ENCODE data around the gene APOL6.
"Not testable (repeated sequence)": the region's sequence is repeated elsewhere in the genome, so short reads cannot be mapped to it uniquely, and the experiment has no call there.

The APOL6 gene

DNA sequence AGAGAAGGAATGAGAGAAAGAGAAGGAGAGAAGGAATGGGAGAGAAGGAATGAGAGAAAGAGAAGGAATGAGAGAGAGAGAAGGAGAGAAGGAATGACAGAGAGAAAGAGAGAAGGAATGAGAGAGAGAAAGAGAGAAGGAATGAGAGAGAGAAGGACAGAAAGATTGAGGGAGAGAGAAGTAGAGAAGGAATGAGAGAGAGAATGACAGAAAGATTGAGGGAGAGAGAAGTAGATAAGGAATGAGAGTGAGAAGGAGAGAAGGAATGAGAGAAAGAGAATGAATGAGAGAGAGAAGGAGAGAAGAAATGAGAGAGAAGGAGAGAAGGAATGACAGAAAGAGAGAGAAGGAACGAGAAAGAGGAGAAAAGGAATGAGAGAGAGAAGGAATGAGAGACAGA lies 35.3 kb downstream of the APOL6 start:
- no peak for DNase-seq

DNA sequence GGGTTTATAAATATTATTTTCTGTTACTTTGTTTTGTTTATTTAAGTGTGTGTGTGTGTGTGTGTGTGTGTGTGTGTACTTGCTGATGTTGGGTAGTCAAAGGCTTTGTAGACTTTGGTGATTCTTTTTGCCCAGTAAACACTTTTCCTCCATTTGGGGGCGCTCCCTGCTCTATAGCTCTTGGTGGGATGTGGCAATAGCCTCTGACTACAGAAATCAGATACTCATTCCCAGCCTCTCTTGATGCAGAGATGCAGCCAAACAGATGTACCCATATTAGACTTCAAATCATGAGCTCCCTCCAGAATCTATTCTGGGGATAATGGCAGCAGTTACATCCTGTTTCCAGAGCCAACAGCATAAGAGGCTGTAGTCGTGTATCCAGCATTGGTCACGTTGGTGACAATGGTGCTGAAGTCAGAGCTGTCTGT lies 36.0 kb downstream of the APOL6 start:
- no peak for DNase-seq

GRCh38 chr22:35684732-35685131 lies 36.5 kb downstream of the APOL6 start:
- DNase-seq, result no peak

- no peak for DNase-seq
Observed at GRCh38 chr22:35685731-35686130, 37.5 kb downstream of the APOL6 start.

DNA sequence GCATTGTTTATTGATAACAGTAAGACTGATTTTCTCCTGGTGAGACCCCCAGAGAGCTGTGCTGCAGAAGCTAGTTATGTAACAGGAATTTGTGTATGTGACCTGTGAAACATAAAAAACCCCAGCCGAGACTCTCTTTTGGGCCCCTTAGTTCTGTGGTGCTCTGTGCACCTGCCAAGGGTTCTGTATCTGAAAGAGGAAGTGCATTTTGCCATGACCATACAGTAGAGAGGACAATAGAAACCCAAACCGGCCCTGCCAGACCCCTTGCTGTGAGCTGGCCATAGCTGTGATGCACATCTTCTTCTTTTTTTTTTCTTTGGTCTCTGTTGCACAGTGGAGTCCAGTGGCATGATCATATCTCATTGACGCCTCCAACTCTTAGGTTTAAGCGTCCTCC lies 38.1 kb downstream of the APOL6 start:
- no peak for DNase-seq

DNA sequence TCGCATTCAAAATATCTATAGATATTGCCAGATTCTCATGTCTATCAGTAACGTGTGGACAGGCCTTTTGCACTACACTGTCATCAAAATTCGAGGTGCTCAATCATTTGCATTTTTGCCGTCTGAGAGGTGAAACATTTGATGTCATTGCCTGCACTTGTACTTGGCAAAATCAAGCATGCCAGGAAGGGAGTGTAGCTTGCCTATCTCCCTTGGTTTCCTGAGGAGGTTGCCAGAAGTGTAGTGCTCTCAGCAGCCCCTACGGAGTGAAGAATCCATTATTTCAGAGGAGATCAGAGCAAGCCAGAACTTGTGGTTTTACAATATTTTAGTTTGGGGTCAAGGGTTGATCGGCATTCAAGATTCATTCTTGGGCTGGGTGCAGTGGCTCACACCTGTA lies 39.2 kb downstream of the APOL6 start:
- no peak for DNase-seq

GRCh38 chr22:35688913-35689675 lies 40.8 kb downstream of the APOL6 start:
- DNase-seq, result no peak

GRCh38 chr22:35690001-35690400 lies 41.8 kb downstream of the APOL6 start:
- DNase-seq, result no peak

- DNase-seq, result no peak
Observed at GRCh38 chr22:35695202-35695601, 47.0 kb downstream of the APOL6 start.

GRCh38 chr22:35697142-35697541 lies 48.9 kb downstream of the APOL6 start:
- no peak for DNase-seq

DNA sequence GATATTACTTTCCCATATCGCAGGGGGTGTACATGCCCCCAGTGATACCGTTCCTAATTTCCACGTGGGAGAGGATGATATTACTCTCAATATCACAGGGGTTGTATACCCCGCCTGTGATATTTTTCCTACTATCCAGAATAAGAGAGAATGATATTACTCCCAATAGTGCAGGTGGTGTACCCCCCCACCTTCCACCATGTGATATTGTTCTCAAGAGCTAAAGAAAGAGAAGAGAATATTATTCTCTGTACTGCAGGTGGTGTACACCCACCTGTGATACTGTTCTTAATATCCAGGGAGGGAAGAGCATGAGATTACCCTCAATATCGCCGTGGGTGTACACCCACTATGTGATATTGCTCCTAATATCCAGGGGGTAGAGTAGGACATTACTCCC lies 51.6 kb downstream of the APOL6 start:
- not testable (repeated sequence) for DNase-seq

- DNase-seq, result no peak
Observed at GRCh38 chr22:35703861-35704584, 55.8 kb downstream of the APOL6 start.

DNA sequence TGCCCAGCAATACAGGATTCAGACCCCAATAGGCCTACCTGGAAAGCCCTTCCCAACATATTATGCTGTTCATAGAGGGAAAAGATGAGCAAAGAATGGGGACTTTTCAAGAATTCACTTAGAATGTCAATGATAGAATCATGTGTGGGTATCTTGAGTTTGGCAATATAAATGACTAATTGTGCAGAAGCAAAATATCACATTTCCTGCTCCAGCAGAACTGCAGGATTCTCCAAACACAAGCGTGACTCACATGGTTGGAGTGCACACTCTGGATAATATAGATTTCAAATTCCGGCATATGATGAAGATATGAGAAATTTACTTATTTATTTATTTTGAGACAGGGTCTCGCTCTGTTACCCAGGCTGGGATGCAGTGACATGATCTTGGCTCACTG lies 56.9 kb downstream of the APOL6 start:
- DNase-seq, result no peak

GRCh38 chr22:35708453-35708852 lies 60.2 kb downstream of the APOL6 start:
- DNase-seq, result no peak

- DNase-seq, result no peak
Observed at GRCh38 chr22:35708917-35709316, 60.7 kb downstream of the APOL6 start.

DNA sequence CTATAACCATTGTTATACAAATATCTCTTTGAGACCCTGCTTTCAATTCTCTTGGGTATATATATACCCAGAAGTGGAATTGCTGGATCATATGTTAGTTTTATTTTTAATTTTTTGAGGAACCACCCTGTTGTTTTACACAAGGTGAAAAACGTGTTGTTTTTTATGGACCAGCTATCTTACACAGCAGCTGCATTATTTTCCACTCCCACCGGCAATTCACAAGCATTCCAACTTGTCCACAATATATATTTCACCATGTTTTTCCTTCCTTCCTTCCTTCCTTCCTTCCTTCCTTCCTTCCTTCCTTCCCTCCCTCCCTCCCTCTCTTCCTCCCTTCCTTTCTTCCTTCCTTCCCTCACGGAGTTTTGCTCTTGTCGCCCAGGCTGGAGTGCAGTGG lies 63.1 kb downstream of the APOL6 start:
- DNase-seq, result no peak

DNA sequence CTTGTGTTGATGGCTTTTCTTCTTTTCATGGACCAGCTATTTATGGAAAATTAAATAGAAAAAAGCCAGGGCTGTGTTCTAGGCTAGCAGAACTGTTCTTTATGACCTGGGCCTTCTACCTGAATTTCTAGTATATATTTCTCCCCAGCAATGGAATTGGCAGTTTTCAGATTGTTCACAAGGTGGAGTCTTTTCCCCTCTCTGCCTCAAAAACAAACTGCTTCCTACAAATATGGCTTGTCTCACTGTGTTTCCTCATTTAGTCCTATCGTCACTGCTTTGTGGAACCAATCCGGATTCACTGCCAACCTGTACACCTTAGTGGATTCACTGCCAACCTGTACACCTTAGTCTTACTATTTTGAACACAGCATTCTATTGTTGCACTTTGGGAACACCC lies 64.4 kb downstream of the APOL6 start:
- DNase-seq, result no peak

- DNase-seq, result no peak
Observed at GRCh38 chr22:35717572-35717971, 69.3 kb downstream of the APOL6 start, which contains the start of gene APOL5. APOL5 (plus strand) TSS chr22:35717872; CDS start chr22:35717872, 0 bp downstream.
